Left ventricle myocardium inferior (tissue), 1 donor: Measurements from ENCODE around the gene SCN1B. TPM values are rescaled to one million over a fixed set of nuclear protein-coding genes. Genes with fewer than 3 reads are reported as not detected.

ENCODE experiments used
- DNase-seq: peaks from one replicate; pipeline ENCODE4 v3.0.0-alpha.2; 2020
- H3K27ac ChIP-seq: fragments of 200-600 bp; replicated peaks from 2 replicates; pipeline ENCODE4 v1.8.0; 2021
- H3K27me3 ChIP-seq: fragments of 200-600 bp; 2 replicates; pipeline ENCODE4 v1.8.0; 2021; ENCODE audit warnings: low read depth
- H3K36me3 ChIP-seq: fragments of 200-600 bp; 2 replicates; pipeline ENCODE4 v1.8.0; 2021
- H3K4me1 ChIP-seq: fragments of 200-600 bp; 2 replicates; pipeline ENCODE4 v1.8.0; 2021
- H3K4me3 ChIP-seq: fragments of 200-600 bp; 2 replicates; pipeline ENCODE4 v1.8.0; 2021; ENCODE audit warnings: mild to moderate bottlenecking, moderate library complexity
- H3K9me3 ChIP-seq: fragments of 200-600 bp; replicated peaks from 2 replicates; pipeline ENCODE4 v1.8.0; 2021
- intact Hi-C: fragments of 100-400 bp; cut with micrococcal nuclease; formaldehyde crosslinking; loops from one replicate; pipeline ENCODE4 v1.11.0; 2022
- total RNA-seq: library from RNA; stranded (reverse); fragmentation: NEBNext Ultra II Directional; extraction: Animal tissue kit (Norgen Biotek cat#: 25700); gene quantifications from one replicate; pipeline ENCODE4 v1.2.1, GENCODE V29; 2021
- TF ChIP-seq, protein P1 (sequence below): fragments of 200-600 bp; IDR thresholded peaks from 2 replicates; pipeline ENCODE4 v1.8.0; 2021; ENCODE audit warnings: antibody characterized with exemption, mild to moderate bottlenecking, borderline replicate concordance
- donor health status: DM: no; HTN: yes; CAD: no; lungs with severe emphysema.

SCN1B gene
- total RNA-seq, 1 donor from 2014 or later: 52.8 TPM

DNA sequence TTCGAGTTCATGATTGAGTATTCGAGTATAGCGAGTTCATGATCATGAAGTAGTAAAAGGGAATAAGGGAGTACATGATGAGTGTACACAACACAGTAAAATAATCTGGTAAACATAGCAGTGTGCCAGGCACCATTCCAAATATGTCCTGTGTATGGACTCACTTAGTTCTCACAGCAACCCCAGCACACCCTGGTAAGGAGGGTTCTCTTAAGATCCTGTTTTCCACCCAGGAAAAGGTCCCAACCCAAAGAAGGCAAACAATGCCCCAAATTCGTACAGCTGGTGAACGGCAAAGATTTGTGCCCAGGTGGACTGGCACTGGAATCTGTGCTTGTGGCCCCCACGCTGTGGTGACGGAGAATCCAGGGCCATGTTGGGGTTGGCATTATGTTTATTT lies 32.7 kb downstream of the SCN1B start:
- H3K4me1 ChIP-seq: no peaks in the 10 kb centered on the region
- peaks cover 4% of the 10 kb centered on the region for H3K27me3 ChIP-seq
- H3K36me3 ChIP-seq: no peaks in the 10 kb centered on the region
- no peak overlapping the region for H3K27ac ChIP-seq
- no peak overlapping the region for H3K4me3 ChIP-seq
- no peaks in the 10 kb centered on the region for H3K9me3 ChIP-seq
- TF ChIP-seq, protein P1, sequence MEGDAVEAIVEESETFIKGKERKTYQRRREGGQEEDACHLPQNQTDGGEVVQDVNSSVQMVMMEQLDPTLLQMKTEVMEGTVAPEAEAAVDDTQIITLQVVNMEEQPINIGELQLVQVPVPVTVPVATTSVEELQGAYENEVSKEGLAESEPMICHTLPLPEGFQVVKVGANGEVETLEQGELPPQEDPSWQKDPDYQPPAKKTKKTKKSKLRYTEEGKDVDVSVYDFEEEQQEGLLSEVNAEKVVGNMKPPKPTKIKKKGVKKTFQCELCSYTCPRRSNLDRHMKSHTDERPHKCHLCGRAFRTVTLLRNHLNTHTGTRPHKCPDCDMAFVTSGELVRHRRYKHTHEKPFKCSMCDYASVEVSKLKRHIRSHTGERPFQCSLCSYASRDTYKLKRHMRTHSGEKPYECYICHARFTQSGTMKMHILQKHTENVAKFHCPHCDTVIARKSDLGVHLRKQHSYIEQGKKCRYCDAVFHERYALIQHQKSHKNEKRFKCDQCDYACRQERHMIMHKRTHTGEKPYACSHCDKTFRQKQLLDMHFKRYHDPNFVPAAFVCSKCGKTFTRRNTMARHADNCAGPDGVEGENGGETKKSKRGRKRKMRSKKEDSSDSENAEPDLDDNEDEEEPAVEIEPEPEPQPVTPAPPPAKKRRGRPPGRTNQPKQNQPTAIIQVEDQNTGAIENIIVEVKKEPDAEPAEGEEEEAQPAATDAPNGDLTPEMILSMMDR: no peak
- no peak for DNase-seq
- intact Hi-C loops: no loop called here

DNA sequence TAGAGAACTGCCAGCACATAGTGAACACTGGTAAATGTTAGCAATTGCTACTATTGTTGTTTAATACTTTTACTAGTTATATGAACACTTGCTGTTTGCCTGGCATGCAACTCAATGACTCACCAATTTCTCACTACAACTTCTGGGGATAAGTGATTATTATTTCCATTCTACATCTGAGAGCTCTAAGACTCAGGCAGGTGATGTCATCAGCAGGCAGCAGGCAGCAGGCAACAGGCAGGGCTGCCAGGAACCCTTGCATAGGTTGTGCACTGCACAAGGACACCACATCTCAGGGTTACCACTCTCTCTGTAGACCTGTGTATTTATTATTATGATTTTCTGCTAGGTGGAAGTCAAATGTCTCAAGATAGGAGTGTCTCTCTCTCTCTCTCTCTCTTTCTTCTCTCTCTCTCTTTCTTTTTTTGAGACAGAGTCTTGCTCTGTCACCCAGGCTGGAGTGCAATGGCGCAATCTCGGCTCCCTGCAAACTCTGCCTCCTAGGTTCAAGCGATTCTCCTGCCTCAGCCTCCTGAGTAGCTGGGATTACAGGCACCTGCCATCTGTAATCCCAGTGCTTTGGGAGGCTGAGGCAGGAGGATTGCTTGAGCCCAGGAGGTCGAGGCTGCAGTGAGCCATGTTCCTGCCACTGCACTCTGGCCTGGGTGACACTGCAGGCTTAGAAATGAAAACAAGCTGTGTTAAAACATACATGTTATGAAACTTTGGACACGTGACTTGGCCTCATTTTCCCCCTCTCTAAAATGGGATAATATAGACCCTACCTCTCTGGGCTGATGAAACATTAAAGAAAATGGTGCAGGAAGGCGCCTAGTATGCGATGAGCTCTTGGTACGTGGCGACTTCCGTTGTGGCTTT lies 33.9 kb downstream of the SCN1B start:
- H3K27ac ChIP-seq: no peak overlapping the region
- H3K4me1 ChIP-seq: no peaks in the 10 kb centered on the region
- H3K27me3 ChIP-seq: peaks cover 4% of the 10 kb centered on the region
- H3K36me3 ChIP-seq: no peaks in the 10 kb centered on the region
- no peak for DNase-seq
- H3K4me3 ChIP-seq: no peak overlapping the region
- TF ChIP-seq, protein P1: no peak
- intact Hi-C loops: no loop called here
- H3K9me3 ChIP-seq: no peaks in the 10 kb centered on the region

DNA sequence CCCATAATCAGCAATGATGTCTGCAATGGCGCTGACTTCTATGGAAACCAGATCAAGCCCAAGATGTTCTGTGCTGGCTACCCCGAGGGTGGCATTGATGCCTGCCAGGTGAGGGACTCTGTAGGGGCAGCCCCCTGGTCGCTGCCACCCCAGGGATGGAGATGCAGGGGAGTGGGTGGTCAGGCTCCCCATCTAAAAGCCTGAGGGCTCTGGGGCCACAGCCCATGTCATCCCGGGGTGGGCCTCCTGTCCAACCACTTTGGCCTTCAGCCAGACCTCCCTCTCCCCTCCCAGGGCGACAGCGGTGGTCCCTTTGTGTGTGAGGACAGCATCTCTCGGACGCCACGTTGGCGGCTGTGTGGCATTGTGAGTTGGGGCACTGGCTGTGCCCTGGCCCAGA lies 35.3 kb downstream of the SCN1B start:
- no peak for DNase-seq
- Histone ChIP-seq H3K4me3 (no peak overlapping the region), H3K27ac (no peak overlapping the region), H3K27me3 (peaks cover 11% of the 10 kb centered on the region), H3K4me1 (no peaks in the 10 kb centered on the region), H3K36me3 (no peaks in the 10 kb centered on the region), H3K9me3 (peaks cover 5% of the 10 kb centered on the region)
- intact Hi-C loops: no loop called here
- TF ChIP-seq, protein P1: no peak

DNA sequence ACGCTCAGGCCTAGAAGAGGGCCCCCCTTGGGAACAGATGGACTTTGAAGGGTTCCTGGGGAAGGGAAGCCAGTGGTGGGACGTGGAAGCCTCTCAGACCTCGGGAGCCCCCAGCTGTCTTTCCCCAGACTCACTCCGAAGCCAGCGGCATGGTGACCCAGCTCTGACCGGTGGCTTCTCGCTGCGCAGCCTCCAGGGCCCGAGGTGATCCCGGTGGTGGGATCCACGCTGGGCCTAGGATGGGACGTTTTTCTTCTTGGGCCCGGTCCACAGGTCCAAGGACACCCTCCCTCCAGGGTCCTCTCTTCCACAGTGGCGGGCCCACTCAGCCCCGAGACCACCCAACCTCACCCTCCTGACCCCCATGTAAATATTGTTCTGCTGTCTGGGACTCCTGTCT lies 35.9 kb downstream of the SCN1B start:
- H3K27me3 ChIP-seq: peaks cover 11% of the 10 kb centered on the region
- TF ChIP-seq, protein P1: no peak
- no peak for DNase-seq
- no peak overlapping the region for H3K4me3 ChIP-seq
- no peaks in the 10 kb centered on the region for H3K4me1 ChIP-seq
- H3K27ac ChIP-seq: no peak overlapping the region
- no peaks in the 10 kb centered on the region for H3K36me3 ChIP-seq
- intact Hi-C loops: no loop called here
- peaks cover 11% of the 10 kb centered on the region for H3K9me3 ChIP-seq

DNA sequence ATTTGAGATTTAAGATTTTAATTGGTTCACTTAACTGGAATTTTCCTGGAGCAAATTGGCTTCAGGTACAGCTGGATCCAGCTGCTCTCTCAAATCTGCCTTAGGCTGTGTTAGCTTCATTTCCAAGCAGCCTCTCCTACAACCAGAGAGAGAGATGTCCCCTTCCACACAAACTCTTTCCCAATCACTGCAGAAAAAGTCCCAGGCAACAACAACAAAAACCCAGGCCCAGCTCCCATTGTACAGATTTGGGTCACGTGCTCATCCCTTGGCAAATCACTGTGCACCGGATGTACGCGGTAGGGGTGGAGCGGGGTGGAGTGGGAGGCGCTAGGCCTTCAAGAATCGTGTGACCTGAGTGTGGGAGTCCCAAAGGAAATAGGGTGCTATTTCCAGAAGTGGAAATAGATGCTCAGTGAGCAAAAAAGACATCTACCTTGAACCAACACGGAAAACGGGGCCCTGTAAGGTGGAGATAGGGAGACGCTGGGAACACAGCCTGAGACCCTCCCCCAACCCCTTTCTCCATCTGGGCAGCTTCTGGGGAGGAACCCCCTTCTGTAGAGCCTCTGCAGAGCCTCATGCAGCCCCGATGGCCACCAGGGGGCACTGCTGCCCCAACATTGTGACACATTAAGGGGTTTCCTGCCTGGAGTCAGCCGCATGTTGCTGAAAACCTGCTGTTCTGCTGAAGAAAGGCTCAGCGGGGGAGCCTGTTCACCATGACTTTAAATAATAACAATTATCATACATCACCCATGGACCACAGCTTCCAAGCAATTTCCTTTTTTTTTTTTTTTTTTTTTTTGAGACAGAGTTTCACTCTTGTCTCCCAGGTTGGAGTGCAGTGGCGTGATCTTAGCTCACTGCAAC lies 36.7 kb downstream of the SCN1B start:
- peaks cover 11% of the 10 kb centered on the region for H3K27me3 ChIP-seq
- no peaks in the 10 kb centered on the region for H3K4me1 ChIP-seq
- peak; percentile 82 for DNase-seq
- no peaks in the 10 kb centered on the region for H3K36me3 ChIP-seq
- H3K4me3 ChIP-seq: no peak overlapping the region
- peaks cover 14% of the 10 kb centered on the region for H3K9me3 ChIP-seq
- intact Hi-C loops: no loop called here
- H3K27ac ChIP-seq: no peak overlapping the region
- TF ChIP-seq, protein P1: peak; percentile 84
